Measurements from ENCODE around the gene ABCC4. TPM values are rescaled to one million over a fixed set of nuclear protein-coding genes. Genes with fewer than 3 reads are reported as not detected.

The ABCC4 gene
- total and polyA plus RNA-seq, 2 experiments from 2014 or later = 4.3 to 12.2 TPM

- Histone ChIP-seq H3K36me3 (ENCODE audit: insufficient read depth) (no peaks in the 10 kb centered on the region), H2AFZ (no peak overlapping the region), H3K9me2 (ENCODE audit: insufficient read depth) (no peaks in the 10 kb centered on the region), H3K27me3 (ENCODE audit: insufficient read depth) (no peaks in the 10 kb centered on the region), H3K4me1 (ENCODE audit: insufficient read depth) (peaks cover 14% of the 10 kb centered on the region), H4K20me1 (replicated peaks; ENCODE audit: insufficient read depth) (no peaks in the 10 kb centered on the region), H3K4me3 (no peak overlapping the region), H3K4me2 (no peak overlapping the region), H3F3A (replicated peaks; ENCODE audit: low read depth) (no peaks in the 10 kb centered on the region), H3K27ac (ENCODE audit: low read depth) (no peak overlapping the region), H3K79me2 (replicated peaks; ENCODE audit: insufficient read depth) (no peaks in the 10 kb centered on the region)
- Mint-ChIP-seq H3K27ac (no peak overlapping the region), H3K9me3 (no peaks in the 10 kb centered on the region), H3K27me3 (ENCODE audit: insufficient read depth, low read depth, poor library complexity) (no peaks in the 10 kb centered on the region), H3K4me3 (no peak overlapping the region), H3K36me3 (ENCODE audit: low read depth) (no peaks in the 10 kb centered on the region; the same call in 2 of the 3 replicates), H3K4me1 (peaks cover 7% of the 10 kb centered on the region; the same call in 2 of the 3 replicates)
- DNase-seq (ENCODE audit: low spot score) = no peak
- ATAC-seq = no peak
- TF ChIP-seq EZH2 (IDR thresholded peaks at IDR 0.05; ENCODE audit: low read depth, unreplicated experiment) (no peak), ZNF114 (CRISPR knock-in tag; IDR thresholded peaks at IDR 0.05) (no peak), CREB1 (CRISPR knock-in tag; IDR thresholded peaks at IDR 0.05; ENCODE audit: low read depth) (no peak), REST (IDR thresholded peaks at IDR 0.05; ENCODE audit: unreplicated experiment) (no peak), STAT1 (IDR thresholded peaks at IDR 0.05; ENCODE audit: unreplicated experiment) (no peak), NANOG (IDR thresholded peaks at IDR 0.05; ENCODE audit: borderline replicate concordance) (no peak), ETS1 (IDR thresholded peaks at IDR 0.05) (no peak), ZNF331 (CRISPR knock-in tag; IDR thresholded peaks at IDR 0.05; ENCODE audit: low read depth) (no peak), ZNF462 (CRISPR knock-in tag; IDR thresholded peaks at IDR 0.05) (no peak), JUNB (IDR thresholded peaks at IDR 0.05; ENCODE audit: unreplicated experiment) (no peak), POLR2AphosphoS5 (IDR thresholded peaks at IDR 0.05; ENCODE audit: low read depth) (no peak), EZH2phosphoT487 (IDR thresholded peaks at IDR 0.05; ENCODE audit: unreplicated experiment) (no peak)
- TF ChIP-seq, protein P1, sequence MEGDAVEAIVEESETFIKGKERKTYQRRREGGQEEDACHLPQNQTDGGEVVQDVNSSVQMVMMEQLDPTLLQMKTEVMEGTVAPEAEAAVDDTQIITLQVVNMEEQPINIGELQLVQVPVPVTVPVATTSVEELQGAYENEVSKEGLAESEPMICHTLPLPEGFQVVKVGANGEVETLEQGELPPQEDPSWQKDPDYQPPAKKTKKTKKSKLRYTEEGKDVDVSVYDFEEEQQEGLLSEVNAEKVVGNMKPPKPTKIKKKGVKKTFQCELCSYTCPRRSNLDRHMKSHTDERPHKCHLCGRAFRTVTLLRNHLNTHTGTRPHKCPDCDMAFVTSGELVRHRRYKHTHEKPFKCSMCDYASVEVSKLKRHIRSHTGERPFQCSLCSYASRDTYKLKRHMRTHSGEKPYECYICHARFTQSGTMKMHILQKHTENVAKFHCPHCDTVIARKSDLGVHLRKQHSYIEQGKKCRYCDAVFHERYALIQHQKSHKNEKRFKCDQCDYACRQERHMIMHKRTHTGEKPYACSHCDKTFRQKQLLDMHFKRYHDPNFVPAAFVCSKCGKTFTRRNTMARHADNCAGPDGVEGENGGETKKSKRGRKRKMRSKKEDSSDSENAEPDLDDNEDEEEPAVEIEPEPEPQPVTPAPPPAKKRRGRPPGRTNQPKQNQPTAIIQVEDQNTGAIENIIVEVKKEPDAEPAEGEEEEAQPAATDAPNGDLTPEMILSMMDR (conservative IDR thresholded peaks at IDR 0.05; ENCODE audit: low read depth in 2 of 2) = no peak
Observed at GRCh38 chr13:95035311-95036109, 265.7 kb downstream of the ABCC4 start.
